Measurements from ENCODE around the gene ACOX1. TPM values are rescaled to one million over a fixed set of nuclear protein-coding genes. Genes with fewer than 3 reads are reported as not detected.
A peak's percentile ranks its signal among the peaks of the same experiment; 100 is the strongest.

The ACOX1 gene
- total and polyA plus RNA-seq, 2 of the 13 experiments (the other 11 are each of a cell fraction or from before 2014, with no cell fraction given): 86.4 to 120 TPM

DNA sequence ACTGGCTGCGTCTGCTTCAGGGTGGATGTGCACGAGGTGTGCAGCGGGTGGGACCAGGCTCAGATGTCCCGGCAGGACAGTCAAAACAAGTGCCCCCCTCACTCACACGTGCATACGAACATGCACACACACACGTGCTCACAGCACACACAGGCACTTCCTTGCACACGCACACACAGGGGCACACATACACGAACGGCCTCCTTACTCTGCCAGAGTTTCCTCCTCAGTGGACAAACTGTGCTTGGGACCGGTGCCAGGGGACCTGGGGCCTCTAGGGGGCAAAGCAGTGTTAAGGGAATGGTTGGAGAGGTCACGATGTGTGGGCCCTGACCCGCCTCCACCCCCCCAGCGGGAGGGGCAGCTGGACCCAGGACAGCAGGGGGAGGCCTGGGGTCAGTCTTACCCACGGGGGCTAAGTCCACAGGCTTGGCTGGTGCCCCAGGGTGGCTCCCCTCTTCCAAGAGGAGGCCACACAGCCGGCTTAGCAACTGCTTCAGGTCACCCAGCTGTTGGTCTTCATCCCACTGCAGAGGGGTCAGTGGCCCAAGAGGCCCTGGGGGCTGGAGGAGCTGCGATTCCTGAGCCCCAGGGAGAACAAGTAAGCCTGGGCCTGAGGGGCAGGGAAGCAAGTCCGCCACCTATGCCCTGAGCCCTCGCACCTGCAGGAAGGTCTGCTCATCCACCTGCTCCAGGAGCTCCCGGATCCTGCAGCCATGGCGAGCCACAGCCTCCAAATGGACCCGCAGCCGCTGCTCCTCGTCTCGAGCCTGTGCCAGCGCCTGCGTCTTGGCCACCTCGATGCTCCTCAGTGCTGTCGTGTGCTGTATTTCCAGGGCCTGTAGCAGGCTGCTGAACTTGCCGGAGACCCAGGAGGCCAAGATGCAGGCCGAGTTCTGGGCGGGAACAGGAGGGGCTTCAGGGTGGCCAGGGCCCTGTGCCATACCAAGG lies 87.1 kb downstream of the ACOX1 start (continued):
- TF ChIP-seq SYNCRIP (IDR thresholded peaks at IDR 0.05; ENCODE audit: insufficient read depth, low read depth, low read length): no peak
- TF ChIP-seq ZNF777 (CRISPR knock-in tag; IDR thresholded peaks at IDR 0.05): no peak; the same call in none of the 2 replicates
- TF ChIP-seq HNRNPK (IDR thresholded peaks at IDR 0.05; ENCODE audit: low read depth, low read length, poor library complexity, severe bottlenecking): no peak
- TF ChIP-seq KIAA2018 (CRISPR knock-in tag; IDR thresholded peaks at IDR 0.05; ENCODE audit: borderline replicate concordance): no peak
- TF ChIP-seq, protein P1, sequence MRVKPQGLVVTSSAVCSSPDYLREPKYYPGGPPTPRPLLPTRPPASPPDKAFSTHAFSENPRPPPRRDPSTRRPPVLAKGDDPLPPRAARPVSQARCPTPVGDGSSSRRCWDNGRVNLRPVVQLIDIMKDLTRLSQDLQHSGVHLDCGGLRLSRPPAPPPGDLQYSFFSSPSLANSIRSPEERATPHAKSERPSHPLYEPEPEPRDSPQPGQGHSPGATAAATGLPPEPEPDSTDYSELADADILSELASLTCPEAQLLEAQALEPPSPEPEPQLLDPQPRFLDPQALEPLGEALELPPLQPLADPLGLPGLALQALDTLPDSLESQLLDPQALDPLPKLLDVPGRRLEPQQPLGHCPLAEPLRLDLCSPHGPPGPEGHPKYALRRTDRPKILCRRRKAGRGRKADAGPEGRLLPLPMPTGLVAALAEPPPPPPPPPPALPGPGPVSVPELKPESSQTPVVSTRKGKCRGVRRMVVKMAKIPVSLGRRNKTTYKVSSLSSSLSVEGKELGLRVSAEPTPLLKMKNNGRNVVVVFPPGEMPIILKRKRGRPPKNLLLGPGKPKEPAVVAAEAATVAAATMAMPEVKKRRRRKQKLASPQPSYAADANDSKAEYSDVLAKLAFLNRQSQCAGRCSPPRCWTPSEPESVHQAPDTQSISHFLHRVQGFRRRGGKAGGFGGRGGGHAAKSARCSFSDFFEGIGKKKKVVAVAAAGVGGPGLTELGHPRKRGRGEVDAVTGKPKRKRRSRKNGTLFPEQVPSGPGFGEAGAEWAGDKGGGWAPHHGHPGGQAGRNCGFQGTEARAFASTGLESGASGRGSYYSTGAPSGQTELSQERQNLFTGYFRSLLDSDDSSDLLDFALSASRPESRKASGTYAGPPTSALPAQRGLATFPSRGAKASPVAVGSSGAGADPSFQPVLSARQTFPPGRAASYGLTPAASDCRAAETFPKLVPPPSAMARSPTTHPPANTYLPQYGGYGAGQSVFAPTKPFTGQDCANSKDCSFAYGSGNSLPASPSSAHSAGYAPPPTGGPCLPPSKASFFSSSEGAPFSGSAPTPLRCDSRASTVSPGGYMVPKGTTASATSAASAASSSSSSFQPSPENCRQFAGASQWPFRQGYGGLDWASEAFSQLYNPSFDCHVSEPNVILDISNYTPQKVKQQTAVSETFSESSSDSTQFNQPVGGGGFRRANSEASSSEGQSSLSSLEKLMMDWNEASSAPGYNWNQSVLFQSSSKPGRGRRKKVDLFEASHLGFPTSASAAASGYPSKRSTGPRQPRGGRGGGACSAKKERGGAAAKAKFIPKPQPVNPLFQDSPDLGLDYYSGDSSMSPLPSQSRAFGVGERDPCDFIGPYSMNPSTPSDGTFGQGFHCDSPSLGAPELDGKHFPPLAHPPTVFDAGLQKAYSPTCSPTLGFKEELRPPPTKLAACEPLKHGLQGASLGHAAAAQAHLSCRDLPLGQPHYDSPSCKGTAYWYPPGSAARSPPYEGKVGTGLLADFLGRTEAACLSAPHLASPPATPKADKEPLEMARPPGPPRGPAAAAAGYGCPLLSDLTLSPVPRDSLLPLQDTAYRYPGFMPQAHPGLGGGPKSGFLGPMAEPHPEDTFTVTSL (CRISPR knock-in tag; IDR thresholded peaks at IDR 0.05; ENCODE audit: borderline replicate concordance): no peak
- peak; percentile 43; the same call in 1 of the 2 replicates for TF ChIP-seq TAF1 (CRISPR knock-in tag; IDR thresholded peaks at IDR 0.05)
- no peak; the same call in 1 of the 2 replicates for TF ChIP-seq ZNF839 (CRISPR knock-in tag; IDR thresholded peaks at IDR 0.05; ENCODE audit: borderline replicate concordance)
- TF ChIP-seq ZEB1 (IDR thresholded peaks at IDR 0.05; ENCODE audit: insufficient replicate concordance, low read depth): no peak
- TF ChIP-seq ZNF326 (CRISPR knock-in tag; IDR thresholded peaks at IDR 0.05; ENCODE audit: borderline replicate concordance): peak; percentile 56; the same call in 1 of the 2 replicates
- TF ChIP-seq, protein P2, sequence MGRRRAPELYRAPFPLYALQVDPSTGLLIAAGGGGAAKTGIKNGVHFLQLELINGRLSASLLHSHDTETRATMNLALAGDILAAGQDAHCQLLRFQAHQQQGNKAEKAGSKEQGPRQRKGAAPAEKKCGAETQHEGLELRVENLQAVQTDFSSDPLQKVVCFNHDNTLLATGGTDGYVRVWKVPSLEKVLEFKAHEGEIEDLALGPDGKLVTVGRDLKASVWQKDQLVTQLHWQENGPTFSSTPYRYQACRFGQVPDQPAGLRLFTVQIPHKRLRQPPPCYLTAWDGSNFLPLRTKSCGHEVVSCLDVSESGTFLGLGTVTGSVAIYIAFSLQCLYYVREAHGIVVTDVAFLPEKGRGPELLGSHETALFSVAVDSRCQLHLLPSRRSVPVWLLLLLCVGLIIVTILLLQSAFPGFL (CRISPR knock-in tag; IDR thresholded peaks at IDR 0.05): no peak
- TF ChIP-seq RBM22 (optimal IDR thresholded peaks at IDR 0.05; ENCODE audit: low read length): no peak
- TF ChIP-seq KDM2A (CRISPR knock-in tag; IDR thresholded peaks at IDR 0.05; ENCODE audit: borderline replicate concordance, low read depth): peak; percentile 36; the same call in 1 of the 2 replicates
